Measurements from ENCODE around the gene PRKCA. TPM values are rescaled to one million over a fixed set of nuclear protein-coding genes. Genes with fewer than 3 reads are reported as not detected.

PRKCA gene
- total RNA-seq, 1 donor from 2014 or later = 5.6 TPM

- Histone ChIP-seq H3K4me3 (no peak overlapping the region), H3K9me3 (replicated peaks) (no peaks in the 10 kb centered on the region), H3K27me3 (ENCODE audit: low read depth) (no peaks in the 10 kb centered on the region), H3K36me3 (no peaks in the 10 kb centered on the region), H3K4me1 (no peaks in the 10 kb centered on the region), H3K27ac (replicated peaks) (no peak overlapping the region)
- no peak for TF ChIP-seq CTCF (IDR thresholded peaks at IDR 0.05; ENCODE audit: borderline replicate concordance)
- intact Hi-C loops (cut with micrococcal nuclease) = no loop called here
- DNase-seq = no peak
These were observed 452.9 kb downstream of the PRKCA start for GRCh38 chr17:66755101-66755943.

- no peak for DNase-seq
- no peak for TF ChIP-seq CTCF (IDR thresholded peaks at IDR 0.05; ENCODE audit: borderline replicate concordance)
These were observed 453.5 kb downstream of the PRKCA start for GRCh38 chr17:66755944-66756290.

GRCh38 chr17:66760324-66760723, 457.9 kb downstream of the PRKCA start:
- no peak for TF ChIP-seq CTCF (IDR thresholded peaks at IDR 0.05; ENCODE audit: borderline replicate concordance)
- intact Hi-C loops (cut with micrococcal nuclease) = no loop called here
- Histone ChIP-seq H3K27me3 (ENCODE audit: low read depth) (no peaks in the 10 kb centered on the region), H3K4me1 (no peaks in the 10 kb centered on the region), H3K9me3 (replicated peaks) (no peaks in the 10 kb centered on the region), H3K4me3 (no peak overlapping the region), H3K36me3 (no peaks in the 10 kb centered on the region), H3K27ac (replicated peaks) (no peak overlapping the region)
- DNase-seq = no peak

More at GRCh38 chr17:66755944-66756290, 453.5 kb downstream of the PRKCA start:
- Histone ChIP-seq H3K27ac (replicated peaks) (no peak overlapping the region), H3K4me3 (no peak overlapping the region), H3K36me3 (no peaks in the 10 kb centered on the region), H3K9me3 (replicated peaks) (no peaks in the 10 kb centered on the region), H3K4me1 (no peaks in the 10 kb centered on the region), H3K27me3 (ENCODE audit: low read depth) (no peaks in the 10 kb centered on the region)
- intact Hi-C loops (cut with micrococcal nuclease) = no loop called here

GRCh38 chr17:66762276-66762675, 459.9 kb downstream of the PRKCA start:
- Histone ChIP-seq H3K27me3 (ENCODE audit: low read depth) (no peaks in the 10 kb centered on the region), H3K9me3 (replicated peaks) (no peaks in the 10 kb centered on the region), H3K36me3 (no peaks in the 10 kb centered on the region), H3K4me1 (no peaks in the 10 kb centered on the region), H3K27ac (replicated peaks) (no peak overlapping the region), H3K4me3 (no peak overlapping the region)
- intact Hi-C loops (cut with micrococcal nuclease) = no loop called here
- no peak for DNase-seq
- TF ChIP-seq CTCF (IDR thresholded peaks at IDR 0.05; ENCODE audit: borderline replicate concordance) = no peak

GRCh38 chr17:66763056-66763455, 460.6 kb downstream of the PRKCA start:
- H3K27ac ChIP-seq (replicated peaks) = no peak overlapping the region
- DNase-seq = no peak
- no peaks in the 10 kb centered on the region for H3K9me3 ChIP-seq (replicated peaks)
- H3K36me3 ChIP-seq = no peaks in the 10 kb centered on the region
- no peaks in the 10 kb centered on the region for H3K4me1 ChIP-seq
- intact Hi-C loops (cut with micrococcal nuclease) = no loop called here
- no peak for TF ChIP-seq CTCF (IDR thresholded peaks at IDR 0.05; ENCODE audit: borderline replicate concordance)
- no peak overlapping the region for H3K4me3 ChIP-seq
- H3K27me3 ChIP-seq (ENCODE audit: low read depth) = no peaks in the 10 kb centered on the region
